ENCODE results near the gene MEGF9.
"Not testable (repeated sequence)": the region's sequence is repeated elsewhere in the genome, so short reads cannot be mapped to it uniquely, and the experiment has no call there.

Gene MEGF9

DNA sequence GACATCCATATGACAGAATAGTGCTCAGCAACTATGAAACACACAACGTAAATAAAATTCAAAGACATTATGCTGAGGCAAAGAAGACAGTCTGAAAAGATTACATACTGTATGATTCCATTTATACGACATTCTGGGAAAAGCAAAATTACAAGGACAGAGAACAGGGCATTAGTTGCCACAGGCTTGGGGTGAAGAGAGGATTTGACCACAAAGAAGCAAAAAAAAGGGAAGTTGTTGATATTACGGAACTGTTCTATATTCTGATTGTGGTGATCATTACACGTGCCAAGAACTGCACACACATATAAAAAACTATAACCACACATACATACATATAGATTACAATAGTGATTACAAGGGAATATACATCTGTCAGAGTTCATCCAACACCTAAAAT lies 158.4 kb downstream of the MEGF9 start:
- H3K79me2 ChIP-seq (ENCODE audit: control insufficient read depth, low read length) = peaks cover 42% of the 10 kb centered on the region
- peaks cover 55% of the 10 kb centered on the region for H3K36me3 ChIP-seq (ENCODE audit: control insufficient read depth, low read length)
- no peak overlapping the region for H3K4me2 ChIP-seq (ENCODE audit: low read length)
- TF ChIP-seq, protein P1, sequence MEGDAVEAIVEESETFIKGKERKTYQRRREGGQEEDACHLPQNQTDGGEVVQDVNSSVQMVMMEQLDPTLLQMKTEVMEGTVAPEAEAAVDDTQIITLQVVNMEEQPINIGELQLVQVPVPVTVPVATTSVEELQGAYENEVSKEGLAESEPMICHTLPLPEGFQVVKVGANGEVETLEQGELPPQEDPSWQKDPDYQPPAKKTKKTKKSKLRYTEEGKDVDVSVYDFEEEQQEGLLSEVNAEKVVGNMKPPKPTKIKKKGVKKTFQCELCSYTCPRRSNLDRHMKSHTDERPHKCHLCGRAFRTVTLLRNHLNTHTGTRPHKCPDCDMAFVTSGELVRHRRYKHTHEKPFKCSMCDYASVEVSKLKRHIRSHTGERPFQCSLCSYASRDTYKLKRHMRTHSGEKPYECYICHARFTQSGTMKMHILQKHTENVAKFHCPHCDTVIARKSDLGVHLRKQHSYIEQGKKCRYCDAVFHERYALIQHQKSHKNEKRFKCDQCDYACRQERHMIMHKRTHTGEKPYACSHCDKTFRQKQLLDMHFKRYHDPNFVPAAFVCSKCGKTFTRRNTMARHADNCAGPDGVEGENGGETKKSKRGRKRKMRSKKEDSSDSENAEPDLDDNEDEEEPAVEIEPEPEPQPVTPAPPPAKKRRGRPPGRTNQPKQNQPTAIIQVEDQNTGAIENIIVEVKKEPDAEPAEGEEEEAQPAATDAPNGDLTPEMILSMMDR (IDR thresholded peaks at IDR 0.05; ENCODE audit: low read depth, low read length, poor library complexity, severe bottlenecking) = no peak
- H3F3A ChIP-seq (ENCODE audit: control insufficient read depth, insufficient read depth) = no peaks in the 10 kb centered on the region
- no peaks in the 10 kb centered on the region for H3K27me3 ChIP-seq (ENCODE audit: control insufficient read depth, low read length)
- no peak overlapping the region for H3K27ac ChIP-seq (ENCODE audit: low read depth, low read length)
- H3K4me3 ChIP-seq (ENCODE audit: low read length) = no peak overlapping the region
- no peaks in the 10 kb centered on the region for H3K9me2 ChIP-seq (replicated peaks; ENCODE audit: control insufficient read depth, low read length)
- H3K9me3 ChIP-seq (ENCODE audit: control insufficient read depth, insufficient read depth, low read length) = no peaks in the 10 kb centered on the region
- no peaks in the 10 kb centered on the region for H4K20me1 ChIP-seq (ENCODE audit: control insufficient read depth, insufficient read depth, low read depth, low read length)
- no peaks in the 10 kb centered on the region for H3K4me1 ChIP-seq (ENCODE audit: control insufficient read depth, low read length)

DNA sequence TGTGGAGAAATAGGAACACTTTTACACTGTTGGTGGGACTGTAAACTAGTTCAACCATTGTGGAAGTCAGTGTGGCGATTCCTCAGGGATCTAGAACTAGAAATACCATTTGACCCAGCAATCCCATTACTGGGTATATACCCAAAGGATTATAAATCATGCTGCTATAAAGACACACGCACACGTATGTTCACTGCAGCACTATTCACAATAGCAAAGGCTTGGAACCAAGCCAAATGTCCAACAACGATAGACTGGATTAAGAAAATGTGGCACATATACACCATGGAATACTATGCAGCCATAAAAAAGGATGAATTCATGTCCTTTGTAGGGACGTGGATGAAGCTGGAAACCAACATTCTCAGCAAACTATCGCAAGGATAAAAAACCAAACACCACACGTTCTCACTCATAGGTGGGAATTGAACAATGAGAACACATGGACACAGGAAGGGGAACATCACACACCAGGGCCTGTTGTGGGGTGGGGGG lies 162.0 kb downstream of the MEGF9 start:
- H3K9me2 ChIP-seq (replicated peaks; ENCODE audit: control insufficient read depth, low read length); H3K4me3 ChIP-seq (ENCODE audit: low read length); H3K9me3 ChIP-seq (ENCODE audit: control insufficient read depth, insufficient read depth, low read length); H3K4me1 ChIP-seq (ENCODE audit: control insufficient read depth, low read length); H3K4me2 ChIP-seq (ENCODE audit: low read length); H3K27ac ChIP-seq (ENCODE audit: low read depth, low read length); H3F3A ChIP-seq (ENCODE audit: control insufficient read depth, insufficient read depth); H3K27me3 ChIP-seq (ENCODE audit: control insufficient read depth, low read length); H4K20me1 ChIP-seq (ENCODE audit: control insufficient read depth, insufficient read depth, low read depth, low read length): not testable (repeated sequence)
- H3K79me2 ChIP-seq (ENCODE audit: control insufficient read depth, low read length) = peaks cover 23% of the 10 kb centered on the region
- peaks cover 70% of the 10 kb centered on the region for H3K36me3 ChIP-seq (ENCODE audit: control insufficient read depth, low read length)

Data from DOHH2 (cell line).